ENCODE data around the gene COL6A2. TPM values are rescaled to one million over a fixed set of nuclear protein-coding genes. Genes with fewer than 3 reads are reported as not detected.
A peak's percentile ranks its signal among the peaks of the same experiment; 100 is the strongest.

COL6A2 gene
- total RNA-seq, 1 donor from 2014 or later = 227 TPM

DNA sequence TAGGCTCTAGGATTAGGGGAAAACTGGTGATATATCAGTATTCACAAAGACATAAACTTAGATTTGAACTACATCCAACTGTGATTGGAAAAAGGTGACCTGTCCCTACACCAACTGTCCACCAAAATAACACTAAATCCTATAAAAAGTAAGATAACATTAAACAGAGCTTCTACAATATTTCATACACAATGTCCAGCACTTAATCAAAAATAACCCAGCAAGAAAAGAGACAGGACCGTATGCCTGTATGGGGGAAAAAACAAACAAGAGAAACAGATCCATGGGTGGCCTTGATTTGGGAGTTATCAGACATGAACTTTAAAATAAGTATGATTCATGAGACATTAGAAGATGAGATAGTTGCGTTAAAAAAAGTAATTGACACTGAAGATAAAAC, 9.7 kb upstream of the COL6A2 start:
- Histone ChIP-seq H3K27ac (no peak overlapping the region), H3K9me3 (no peaks in the 10 kb centered on the region), H3K4me3 (no peak overlapping the region), H3K4me1 (no peaks in the 10 kb centered on the region), H3K36me3 (no peaks in the 10 kb centered on the region), H3K27me3 (ENCODE audit: low read depth) (peaks cover 15% of the 10 kb centered on the region)
- TF ChIP-seq, protein P1, sequence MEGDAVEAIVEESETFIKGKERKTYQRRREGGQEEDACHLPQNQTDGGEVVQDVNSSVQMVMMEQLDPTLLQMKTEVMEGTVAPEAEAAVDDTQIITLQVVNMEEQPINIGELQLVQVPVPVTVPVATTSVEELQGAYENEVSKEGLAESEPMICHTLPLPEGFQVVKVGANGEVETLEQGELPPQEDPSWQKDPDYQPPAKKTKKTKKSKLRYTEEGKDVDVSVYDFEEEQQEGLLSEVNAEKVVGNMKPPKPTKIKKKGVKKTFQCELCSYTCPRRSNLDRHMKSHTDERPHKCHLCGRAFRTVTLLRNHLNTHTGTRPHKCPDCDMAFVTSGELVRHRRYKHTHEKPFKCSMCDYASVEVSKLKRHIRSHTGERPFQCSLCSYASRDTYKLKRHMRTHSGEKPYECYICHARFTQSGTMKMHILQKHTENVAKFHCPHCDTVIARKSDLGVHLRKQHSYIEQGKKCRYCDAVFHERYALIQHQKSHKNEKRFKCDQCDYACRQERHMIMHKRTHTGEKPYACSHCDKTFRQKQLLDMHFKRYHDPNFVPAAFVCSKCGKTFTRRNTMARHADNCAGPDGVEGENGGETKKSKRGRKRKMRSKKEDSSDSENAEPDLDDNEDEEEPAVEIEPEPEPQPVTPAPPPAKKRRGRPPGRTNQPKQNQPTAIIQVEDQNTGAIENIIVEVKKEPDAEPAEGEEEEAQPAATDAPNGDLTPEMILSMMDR (IDR thresholded peaks at IDR 0.05) = no peak
- no peak for ATAC-seq
- no peak for DNase-seq
- intact Hi-C loops (cut with DNase I) = no loop called here

GRCh38 chr21:46089285-46089684, 8.6 kb upstream of the COL6A2 start:
- no peak for DNase-seq
- H3K27ac ChIP-seq = no peak overlapping the region
- H3K4me3 ChIP-seq = no peak overlapping the region
- peaks cover 4% of the 10 kb centered on the region for H3K27me3 ChIP-seq (ENCODE audit: low read depth)
- no peak for ATAC-seq
- H3K9me3 ChIP-seq = no peaks in the 10 kb centered on the region
- intact Hi-C loops (cut with DNase I) = no loop called here
- H3K4me1 ChIP-seq = no peaks in the 10 kb centered on the region
- no peaks in the 10 kb centered on the region for H3K36me3 ChIP-seq
- TF ChIP-seq, protein P1 (IDR thresholded peaks at IDR 0.05) = no peak

DNA sequence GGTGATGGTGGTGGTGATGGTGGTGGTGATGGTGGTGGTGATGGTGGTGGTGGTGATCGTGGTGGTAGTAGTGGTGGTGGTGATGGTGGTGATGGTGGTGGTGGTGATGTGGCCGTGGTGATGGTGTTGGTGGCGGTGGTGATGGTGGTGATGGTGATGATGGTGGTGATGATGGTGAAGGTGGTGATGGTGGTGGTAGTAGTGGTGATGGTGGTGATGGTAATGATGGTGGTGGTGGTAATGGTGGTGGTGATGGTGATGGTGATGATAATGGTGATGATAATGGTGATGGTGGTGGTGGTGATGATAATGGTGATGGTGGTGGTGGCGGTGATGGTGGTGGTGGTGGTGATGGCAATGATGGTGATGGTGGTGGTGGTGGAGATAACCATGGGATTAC, 6.8 kb upstream of the COL6A2 start:
- TF ChIP-seq, protein P1 (IDR thresholded peaks at IDR 0.05) = no peak
- H3K4me3 ChIP-seq = no peak overlapping the region
- H3K27ac ChIP-seq = no peak overlapping the region
- no peaks in the 10 kb centered on the region for H3K4me1 ChIP-seq
- H3K27me3 ChIP-seq (ENCODE audit: low read depth) = no peaks in the 10 kb centered on the region
- DNase-seq (no peak), ATAC-seq (no peak)
- no peaks in the 10 kb centered on the region for H3K9me3 ChIP-seq
- no peaks in the 10 kb centered on the region for H3K36me3 ChIP-seq
- intact Hi-C loops (cut with DNase I) = no loop called here

DNA sequence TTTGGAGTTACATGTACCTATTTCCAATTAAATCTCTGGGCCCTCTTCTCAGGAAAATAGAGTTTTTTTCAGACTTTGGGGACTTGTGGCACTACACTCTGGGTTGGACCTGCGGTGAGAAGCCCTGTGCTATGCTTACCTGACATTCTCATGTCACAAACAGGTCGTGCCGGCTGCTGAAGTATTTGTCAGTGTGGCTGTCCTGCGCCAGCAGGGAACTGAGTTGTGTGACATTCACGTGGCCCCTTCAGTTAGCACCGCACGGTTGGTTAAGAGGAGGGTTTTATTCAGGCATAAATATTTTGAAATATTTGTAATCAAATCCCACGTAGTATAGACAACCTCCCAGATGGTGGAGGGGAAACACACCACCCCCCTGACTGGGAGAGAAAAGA, 6.3 kb upstream of the COL6A2 start:
- peak overlapping the region; percentile 70 for H3K27ac ChIP-seq
- H3K9me3 ChIP-seq = no peaks in the 10 kb centered on the region
- TF ChIP-seq, protein P1 (IDR thresholded peaks at IDR 0.05) = no peak
- no peak overlapping the region for H3K4me3 ChIP-seq
- H3K4me1 ChIP-seq = no peaks in the 10 kb centered on the region
- H3K27me3 ChIP-seq (ENCODE audit: low read depth) = no peaks in the 10 kb centered on the region
- ATAC-seq = no peak
- no peaks in the 10 kb centered on the region for H3K36me3 ChIP-seq
- DNase-seq = no peak
- intact Hi-C loops (cut with DNase I) = no loop called here

DNA sequence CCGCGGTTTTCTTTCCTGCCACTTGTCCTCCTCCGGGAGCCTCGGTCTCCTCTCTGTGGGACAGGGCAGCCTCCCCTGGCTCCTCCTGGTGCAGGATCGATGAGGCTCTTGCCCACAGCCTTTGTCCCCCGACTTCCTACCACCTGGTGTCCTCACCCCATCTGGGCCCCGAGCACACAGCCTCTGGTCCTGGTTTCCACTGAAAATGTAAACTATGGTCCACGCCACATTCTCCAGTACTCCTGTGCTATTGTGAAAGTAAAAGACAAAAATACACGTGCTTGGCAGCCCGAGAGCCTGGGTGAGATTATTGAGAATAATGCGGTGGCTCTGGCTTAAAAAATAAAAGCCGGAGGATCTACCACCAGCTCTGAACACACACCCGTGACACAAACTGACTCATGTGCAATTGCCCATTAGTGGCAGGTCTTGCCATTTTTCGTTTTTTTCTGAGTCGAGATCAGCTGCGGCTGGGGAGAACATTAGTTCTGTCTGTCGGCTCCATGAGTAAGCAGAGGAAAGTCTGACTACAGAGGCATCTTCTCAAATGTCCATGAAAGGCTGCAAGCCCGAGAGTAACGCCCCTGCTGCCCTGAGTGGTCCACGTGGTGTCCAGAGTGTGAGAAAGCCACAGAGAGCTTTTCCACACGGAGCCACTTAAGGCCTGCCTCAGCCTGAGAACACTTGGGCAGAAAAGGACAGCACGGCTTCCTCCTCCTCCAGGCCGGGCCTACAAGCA, 5.7 kb upstream of the COL6A2 start:
- intact Hi-C loops (cut with DNase I) = no loop called here
- Histone ChIP-seq H3K27me3 (ENCODE audit: low read depth) (peaks cover 3% of the 10 kb centered on the region), H3K9me3 (no peaks in the 10 kb centered on the region), H3K4me3 (no peak overlapping the region), H3K4me1 (no peaks in the 10 kb centered on the region), H3K36me3 (no peaks in the 10 kb centered on the region), H3K27ac (peak overlapping the region; percentile 70)
- ATAC-seq (peak; percentile 52 to 67), DNase-seq (no peak)
- TF ChIP-seq, protein P1 (IDR thresholded peaks at IDR 0.05) = no peak
